Fibroblast of gingiva (primary cell): Measurements from ENCODE around the gene SCAF11.
"Not testable (repeated sequence)": the region's sequence is repeated elsewhere in the genome, so short reads cannot be mapped to it uniquely, and the experiment has no call there.

Source experiments
- DNase-seq: peaks from one replicate; pipeline ENCODE4 v3.0.0-alpha.2; 2011; ENCODE audit warnings: low read depth

Gene SCAF11, protein sequence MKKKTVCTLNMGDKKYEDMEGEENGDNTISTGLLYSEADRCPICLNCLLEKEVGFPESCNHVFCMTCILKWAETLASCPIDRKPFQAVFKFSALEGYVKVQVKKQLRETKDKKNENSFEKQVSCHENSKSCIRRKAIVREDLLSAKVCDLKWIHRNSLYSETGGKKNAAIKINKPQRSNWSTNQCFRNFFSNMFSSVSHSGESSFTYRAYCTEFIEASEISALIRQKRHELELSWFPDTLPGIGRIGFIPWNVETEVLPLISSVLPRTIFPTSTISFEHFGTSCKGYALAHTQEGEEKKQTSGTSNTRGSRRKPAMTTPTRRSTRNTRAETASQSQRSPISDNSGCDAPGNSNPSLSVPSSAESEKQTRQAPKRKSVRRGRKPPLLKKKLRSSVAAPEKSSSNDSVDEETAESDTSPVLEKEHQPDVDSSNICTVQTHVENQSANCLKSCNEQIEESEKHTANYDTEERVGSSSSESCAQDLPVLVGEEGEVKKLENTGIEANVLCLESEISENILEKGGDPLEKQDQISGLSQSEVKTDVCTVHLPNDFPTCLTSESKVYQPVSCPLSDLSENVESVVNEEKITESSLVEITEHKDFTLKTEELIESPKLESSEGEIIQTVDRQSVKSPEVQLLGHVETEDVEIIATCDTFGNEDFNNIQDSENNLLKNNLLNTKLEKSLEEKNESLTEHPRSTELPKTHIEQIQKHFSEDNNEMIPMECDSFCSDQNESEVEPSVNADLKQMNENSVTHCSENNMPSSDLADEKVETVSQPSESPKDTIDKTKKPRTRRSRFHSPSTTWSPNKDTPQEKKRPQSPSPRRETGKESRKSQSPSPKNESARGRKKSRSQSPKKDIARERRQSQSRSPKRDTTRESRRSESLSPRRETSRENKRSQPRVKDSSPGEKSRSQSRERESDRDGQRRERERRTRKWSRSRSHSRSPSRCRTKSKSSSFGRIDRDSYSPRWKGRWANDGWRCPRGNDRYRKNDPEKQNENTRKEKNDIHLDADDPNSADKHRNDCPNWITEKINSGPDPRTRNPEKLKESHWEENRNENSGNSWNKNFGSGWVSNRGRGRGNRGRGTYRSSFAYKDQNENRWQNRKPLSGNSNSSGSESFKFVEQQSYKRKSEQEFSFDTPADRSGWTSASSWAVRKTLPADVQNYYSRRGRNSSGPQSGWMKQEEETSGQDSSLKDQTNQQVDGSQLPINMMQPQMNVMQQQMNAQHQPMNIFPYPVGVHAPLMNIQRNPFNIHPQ (N-terminal part only)

GRCh38 chr12:45990468-45991283 lies at the start of gene SCAF11:
SCAF11 (minus strand) TSS chr12:45990574; CDS start chr12:45964167, 26,407 bp downstream.
- peak; percentile 100 for DNase-seq

- DNase-seq = not testable (repeated sequence)
Observed at GRCh38 chr12:46037066-46037465, 46.7 kb upstream of the SCAF11 start.

DNA sequence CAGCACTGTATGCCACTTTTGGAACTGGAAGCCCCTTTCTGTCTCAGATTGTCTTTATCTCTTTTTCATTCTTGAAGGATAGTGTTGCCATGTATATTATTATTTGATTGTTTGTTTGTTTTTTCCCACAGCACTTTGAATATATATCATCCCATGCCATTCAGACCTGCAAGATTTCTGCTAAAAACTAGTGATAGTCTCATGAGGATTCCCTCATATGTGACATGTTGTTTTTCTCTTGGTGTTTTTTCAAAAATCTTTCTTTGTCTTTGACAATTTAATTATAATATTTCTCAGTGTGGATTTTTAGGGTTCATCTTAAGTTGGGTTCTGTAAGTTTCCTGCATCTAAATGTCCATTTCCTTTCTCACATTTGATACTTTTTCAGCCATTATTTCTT lies 36.8 kb upstream of the SCAF11 start:
- DNase-seq = no peak

- no peak for DNase-seq
Observed at GRCh38 chr12:46024099-46024498, 33.7 kb upstream of the SCAF11 start.

DNA sequence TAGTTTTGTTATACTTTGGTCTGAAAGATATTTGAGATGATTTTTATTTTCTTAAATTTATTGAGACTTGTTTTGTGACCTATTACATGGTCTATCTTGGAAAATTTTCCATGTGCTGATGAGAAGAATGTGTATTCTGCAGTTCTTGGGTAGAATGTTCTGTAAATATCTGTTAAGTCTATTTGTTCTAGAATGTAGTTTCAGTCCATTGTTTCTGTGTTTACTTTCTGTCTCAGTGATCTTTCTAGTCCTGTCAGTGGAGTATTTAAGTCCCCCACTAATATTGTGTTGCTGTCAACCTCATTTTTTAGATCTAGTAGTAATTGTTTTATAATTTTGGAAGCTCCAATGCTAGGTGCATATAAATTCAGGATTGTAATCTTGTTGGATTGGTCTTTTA lies 30.4 kb upstream of the SCAF11 start:
- no peak for DNase-seq

DNA sequence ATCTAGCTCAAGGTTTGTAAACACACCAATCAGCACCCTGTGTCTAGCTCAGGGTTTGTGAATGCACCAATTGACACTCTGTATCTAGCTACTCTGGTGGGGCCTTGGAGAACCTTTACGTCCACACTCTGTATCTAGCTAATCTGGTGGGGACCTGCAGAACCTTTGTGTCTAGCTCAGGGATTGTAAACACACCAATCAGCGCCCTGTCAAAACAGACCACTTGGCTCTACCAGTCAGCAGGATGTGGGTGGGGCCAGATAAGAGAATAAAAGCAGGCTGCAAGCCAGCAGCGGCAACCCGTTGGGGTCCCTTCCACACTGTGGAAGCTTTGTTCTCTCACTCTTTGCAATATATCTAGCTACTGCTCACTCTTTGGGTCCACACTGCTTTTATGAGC lies 28.3 kb upstream of the SCAF11 start:
- not testable (repeated sequence) for DNase-seq

GRCh38 chr12:46017866-46018375 lies 27.5 kb upstream of the SCAF11 start:
- not testable (repeated sequence) for DNase-seq

- no peak for DNase-seq
Observed at GRCh38 chr12:46005823-46006222, 15.4 kb upstream of the SCAF11 start.

- peak; percentile 16 for DNase-seq
Observed at GRCh38 chr12:46005151-46005797, 14.9 kb upstream of the SCAF11 start.

GRCh38 chr12:46004715-46005114 lies 14.3 kb upstream of the SCAF11 start:
- DNase-seq = no peak

DNA sequence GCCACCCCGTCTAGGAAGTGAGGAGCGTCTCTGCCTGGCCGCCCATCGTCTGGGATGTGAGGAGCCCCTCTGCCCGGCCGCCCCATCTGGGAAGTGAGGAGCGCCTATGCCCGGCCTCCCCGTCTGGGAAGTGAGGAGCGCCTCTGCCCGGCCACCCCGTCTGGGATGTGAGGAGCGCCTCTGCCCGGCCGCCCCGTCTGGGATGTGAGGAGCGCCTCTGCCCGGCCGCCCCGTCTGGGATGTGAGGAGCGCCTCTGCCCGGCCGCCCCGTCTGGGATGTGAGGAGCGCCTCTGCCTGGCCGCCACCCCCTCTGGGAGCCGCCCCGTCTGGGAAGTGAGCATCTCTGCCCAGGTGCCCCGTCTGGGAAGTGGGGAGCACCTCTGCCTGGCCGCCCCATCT lies 9.7 kb upstream of the SCAF11 start:
- DNase-seq = not testable (repeated sequence)

DNA sequence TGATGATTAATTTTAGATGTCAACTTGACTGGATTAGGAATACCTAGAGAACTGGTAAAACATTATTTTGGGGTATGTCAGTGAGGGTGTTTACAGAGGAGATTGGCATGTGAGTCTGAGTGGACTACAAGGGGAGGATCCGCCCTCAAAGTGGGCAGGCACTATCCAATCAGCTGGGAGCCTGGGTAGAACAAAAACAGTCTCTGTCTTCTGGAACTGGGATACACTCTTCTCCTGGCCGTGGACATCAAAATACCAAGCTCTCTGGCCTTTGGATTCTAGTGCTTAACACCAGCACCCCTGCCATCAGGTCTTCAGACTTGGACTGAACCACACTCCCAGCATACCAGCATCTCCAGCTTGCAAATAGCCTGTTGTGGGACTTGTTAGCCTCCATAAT lies 4.4 kb upstream of the SCAF11 start:
- no peak for DNase-seq

GRCh38 chr12:45991284-45992249 lies 1.2 kb upstream of the SCAF11 start:
- DNase-seq = peak; percentile 65

DNA sequence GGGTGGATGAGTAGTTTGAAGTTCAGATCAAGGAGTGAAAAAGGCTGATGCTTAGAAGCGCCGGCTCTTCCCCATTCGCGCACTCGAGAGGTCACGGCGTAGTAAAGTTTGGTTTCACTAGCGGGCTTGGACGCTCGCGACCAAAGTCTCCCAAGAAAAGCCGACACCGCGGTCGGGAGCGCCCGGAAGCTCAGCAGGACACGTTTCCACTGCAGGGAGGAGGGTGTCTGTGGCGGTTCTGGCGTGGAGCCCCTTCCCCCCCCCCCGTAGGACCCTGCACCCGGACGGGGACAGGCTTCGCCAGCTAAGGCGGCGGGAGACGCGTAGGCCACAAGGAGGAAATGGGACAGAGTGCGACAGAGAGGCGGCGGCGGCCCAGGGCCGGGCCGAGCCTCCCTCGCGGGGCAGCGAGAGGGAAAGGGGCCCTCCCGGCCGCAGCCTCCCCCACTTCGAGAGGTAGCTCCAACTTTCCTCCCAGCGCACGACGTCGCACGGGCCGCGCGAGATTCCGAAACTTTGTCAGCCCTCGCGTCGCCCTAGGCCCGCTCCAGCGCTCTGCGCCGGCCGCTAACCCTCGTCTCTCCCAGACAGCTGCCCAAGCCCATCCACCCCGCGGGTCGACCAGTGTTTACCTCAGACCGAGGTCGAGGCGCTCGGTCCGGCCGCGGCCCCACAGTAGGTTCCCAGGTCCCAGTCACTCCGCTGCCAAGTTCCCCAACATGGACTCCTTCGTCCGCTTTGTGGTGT lies 480 bp downstream of the SCAF11 start:
- peak; percentile 52 for DNase-seq

- peak; percentile 4 for DNase-seq
Observed at GRCh38 chr12:45989287-45989686, 1.1 kb downstream of the SCAF11 start.

DNA sequence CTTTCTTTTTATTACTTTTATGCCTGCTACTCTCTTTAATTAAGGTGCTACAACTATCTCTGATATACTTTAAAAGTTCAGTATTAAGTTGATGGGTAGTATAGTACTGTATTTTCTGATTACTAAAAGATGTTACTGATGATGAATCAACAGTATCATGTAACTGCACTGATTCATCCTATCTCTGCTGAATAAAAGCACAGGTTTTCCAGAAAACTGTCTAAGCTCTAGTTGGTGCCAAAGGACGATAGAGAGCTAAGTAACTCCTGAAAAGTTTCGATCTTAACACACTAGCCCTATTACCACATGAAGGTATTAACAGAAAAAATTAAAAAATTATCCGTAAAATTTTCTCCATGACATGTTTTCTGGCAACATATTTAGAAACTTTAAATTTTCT lies 2.1 kb downstream of the SCAF11 start:
- peak; percentile 34 for DNase-seq

DNA sequence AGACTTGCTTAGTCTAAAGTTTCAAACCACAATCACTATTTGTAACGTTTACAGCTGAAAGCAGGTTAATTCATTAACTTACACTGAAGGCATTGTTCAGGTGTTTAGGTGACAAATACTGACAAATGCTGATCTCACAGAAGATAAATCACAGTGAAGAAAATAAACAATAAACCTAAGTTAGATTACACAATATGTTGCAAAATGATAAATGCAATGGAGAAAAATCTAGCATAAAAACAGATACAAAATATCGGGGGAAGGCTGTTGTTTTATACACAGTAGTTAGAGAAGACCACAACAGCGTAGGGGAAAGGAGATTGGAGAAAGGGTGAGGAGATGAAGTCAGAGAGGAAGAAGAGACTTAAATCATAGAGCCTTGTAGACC lies 3.0 kb downstream of the SCAF11 start:
- no peak for DNase-seq

DNA sequence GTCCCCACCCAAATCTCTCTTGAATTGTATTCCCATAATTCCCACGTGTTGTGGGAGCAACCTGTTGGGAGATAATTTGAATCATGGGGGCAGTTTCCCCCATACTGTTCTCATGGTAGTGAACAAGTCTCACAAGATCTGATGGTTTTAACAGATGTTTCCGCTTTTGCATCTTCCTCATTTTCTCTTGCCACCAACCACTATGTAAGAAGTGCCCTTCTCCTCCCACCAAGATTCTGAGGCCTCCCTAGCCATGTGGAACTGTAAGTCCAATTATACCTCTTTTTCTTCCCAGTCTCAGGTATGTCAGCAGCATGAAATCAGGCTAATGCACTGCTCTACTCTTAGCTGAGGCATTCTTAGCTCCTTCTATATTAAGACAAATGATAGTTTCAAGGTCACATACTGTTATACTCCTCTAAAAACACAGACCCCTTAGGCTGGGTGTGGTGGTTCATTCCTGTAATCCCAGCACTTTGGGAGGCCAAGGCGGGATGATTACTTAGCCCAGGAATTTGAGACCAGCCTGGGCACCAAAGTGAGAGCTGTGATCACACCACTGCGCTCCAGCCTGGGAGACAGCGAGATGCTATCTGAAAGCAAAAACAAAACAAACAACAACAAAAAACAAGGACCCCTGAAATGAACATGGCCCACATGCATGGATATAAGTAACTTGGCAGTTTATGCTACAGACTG lies 3.6 kb downstream of the SCAF11 start:
- DNase-seq = no peak
